GM12873 (cell line): ENCODE results near the gene LRRC34.

ENCODE experiments used
- TF ChIP-seq, protein P1 (sequence below): IDR thresholded peaks from 2 replicates; pipeline ENCODE4 v1.5.1; 2012; ENCODE audit warnings: low read depth, mild to moderate bottlenecking, moderate library complexity, low read length, control low read depth; ENCODE audit not compliant: insufficient read depth; ENCODE audit errors: missing control alignments

LRRC34 gene

DNA sequence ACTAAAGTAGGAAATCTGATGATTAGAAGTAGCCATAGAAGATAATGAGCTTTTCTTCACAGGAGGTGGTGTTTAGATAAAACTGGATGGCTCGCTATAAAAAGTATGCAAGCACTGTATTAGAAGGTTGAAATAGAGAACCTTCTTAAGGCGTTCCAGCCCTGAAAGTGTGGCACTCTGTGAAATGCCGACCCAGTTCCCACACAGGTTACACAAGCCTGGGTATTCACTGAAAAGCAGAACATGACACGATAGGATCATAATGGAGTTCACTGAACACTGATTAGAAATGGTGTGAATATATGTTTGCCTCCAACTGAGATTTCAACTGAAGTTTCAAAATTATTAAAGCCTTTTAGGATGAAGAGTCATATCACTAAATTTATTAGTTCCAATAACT is 15.0 kb upstream of the LRRC34 start:
- TF ChIP-seq, protein P1, sequence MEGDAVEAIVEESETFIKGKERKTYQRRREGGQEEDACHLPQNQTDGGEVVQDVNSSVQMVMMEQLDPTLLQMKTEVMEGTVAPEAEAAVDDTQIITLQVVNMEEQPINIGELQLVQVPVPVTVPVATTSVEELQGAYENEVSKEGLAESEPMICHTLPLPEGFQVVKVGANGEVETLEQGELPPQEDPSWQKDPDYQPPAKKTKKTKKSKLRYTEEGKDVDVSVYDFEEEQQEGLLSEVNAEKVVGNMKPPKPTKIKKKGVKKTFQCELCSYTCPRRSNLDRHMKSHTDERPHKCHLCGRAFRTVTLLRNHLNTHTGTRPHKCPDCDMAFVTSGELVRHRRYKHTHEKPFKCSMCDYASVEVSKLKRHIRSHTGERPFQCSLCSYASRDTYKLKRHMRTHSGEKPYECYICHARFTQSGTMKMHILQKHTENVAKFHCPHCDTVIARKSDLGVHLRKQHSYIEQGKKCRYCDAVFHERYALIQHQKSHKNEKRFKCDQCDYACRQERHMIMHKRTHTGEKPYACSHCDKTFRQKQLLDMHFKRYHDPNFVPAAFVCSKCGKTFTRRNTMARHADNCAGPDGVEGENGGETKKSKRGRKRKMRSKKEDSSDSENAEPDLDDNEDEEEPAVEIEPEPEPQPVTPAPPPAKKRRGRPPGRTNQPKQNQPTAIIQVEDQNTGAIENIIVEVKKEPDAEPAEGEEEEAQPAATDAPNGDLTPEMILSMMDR = no peak

DNA sequence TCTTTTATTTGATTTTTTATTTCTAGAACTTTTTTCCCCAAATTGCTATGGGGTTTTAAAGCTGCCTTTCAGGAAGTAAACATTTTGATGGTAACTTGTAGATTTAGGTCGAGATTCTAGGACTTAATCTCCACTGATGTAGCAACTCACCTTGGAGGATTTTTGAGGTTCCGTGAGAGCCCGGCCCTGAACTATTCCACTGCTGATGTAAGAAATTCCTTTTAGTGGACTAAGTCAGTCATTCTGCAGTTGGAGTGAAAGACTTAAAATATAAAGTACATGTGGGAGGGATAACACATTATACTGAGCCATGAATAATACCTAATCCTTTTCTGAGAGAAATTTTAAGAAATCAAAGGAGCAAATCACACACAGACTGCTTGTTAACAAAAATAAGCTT is 12.6 kb upstream of the LRRC34 start:
- TF ChIP-seq, protein P1 = no peak

DNA sequence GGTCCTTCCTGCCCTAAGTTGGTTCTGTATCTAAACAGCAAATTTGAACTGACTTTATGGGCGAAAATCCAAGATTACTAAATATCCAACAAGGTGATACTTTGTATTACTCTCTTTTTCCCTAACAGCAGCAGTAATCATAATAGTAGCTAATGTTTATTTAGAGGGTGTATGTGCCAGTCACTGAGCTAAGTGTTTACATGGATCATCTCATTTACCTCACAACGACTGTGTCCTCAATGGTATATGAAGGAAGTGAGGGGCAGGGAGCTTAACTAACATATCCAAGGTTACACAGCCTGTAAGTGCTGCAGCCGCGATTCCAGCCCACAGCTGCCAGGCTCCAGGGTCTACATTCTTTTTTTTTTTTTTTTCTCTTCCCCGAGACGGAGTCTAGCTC is 10.3 kb upstream of the LRRC34 start:
- TF ChIP-seq, protein P1 = no peak

DNA sequence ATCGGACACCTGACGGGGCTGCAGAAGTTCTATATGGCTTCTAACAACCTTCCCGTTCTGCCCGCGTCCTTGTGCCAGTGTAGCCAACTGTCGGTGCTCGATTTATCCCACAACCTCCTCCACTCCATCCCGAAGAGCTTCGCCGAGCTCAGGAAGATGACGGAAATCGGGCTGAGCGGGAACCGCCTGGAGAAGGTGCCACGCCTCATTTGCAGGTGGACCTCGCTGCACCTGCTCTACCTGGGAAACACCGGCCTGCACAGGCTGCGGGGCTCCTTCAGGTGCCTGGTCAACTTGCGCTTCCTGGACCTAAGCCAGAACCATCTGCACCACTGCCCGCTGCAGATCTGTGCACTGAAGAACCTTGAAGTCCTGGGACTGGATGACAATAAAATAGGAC is 9.8 kb upstream of the LRRC34 start:
- TF ChIP-seq, protein P1 = no peak

DNA sequence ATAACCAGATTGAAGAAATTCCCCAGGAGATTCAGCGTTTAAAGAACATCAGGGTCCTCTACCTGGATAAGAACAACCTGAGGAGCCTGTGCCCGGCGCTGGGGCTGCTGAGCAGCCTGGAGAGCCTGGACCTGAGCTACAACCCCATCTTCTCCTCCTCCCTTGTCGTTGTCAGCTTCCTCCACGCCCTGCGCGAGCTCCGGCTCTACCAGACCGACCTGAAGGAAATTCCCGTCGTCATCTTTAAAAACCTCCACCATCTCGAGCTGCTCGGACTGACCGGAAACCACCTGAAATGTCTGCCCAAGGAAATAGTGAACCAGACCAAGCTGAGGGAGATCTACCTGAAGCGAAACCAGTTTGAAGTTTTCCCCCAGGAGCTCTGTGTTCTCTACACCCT is 9.4 kb upstream of the LRRC34 start:
- TF ChIP-seq, protein P1 = no peak

DNA sequence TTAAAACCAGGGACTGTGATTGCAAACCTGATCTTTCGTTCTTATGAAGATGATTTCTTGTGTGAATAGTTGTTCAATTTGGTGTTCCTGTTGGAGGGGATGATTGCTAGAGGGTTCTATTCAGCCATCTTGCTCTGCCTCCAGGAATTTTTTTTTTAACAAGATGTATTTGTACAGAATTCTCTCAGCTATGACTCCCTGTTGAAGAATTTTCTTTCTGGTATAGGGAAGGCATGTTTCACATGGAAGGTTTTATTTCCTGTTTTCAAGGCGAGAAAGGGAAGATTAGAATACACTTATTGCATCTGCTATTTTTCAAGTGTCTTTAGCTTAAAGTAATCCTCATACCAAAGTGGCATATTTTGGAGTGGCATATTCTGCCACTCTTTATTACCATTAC is 5.6 kb upstream of the LRRC34 start:
- TF ChIP-seq, protein P1 = no peak

DNA sequence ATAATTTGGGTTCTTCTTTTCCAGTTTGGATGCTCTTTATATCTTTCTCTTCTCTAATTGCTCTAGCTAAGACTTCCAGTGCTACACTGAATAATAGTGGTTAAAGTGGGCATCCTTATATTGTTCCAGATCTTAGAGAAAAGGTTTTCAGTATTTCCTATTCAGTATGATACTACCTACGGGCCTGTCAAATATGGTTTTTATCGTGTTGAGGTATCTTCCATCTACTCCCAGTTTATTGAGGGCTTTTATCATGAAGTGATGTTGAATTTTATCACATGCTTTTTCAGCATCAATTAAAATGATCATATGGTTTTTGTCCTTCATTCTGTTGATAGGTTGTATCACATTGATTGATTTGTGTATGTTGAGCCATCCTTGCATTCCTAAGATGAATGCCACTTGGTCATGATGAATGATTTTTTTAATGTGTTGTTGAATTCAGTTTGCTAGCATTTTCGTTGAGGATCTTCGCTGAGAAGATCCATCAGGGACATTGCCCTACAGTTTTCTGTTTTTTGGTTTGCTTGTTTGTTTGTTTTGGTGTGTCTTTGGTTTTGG is 3.0 kb upstream of the LRRC34 start:
- TF ChIP-seq, protein P1 = no peak
